ENCODE results near the gene FAP.

Gene FAP

GRCh38 chr2:162244541-162245031, 1.3 kb upstream of the FAP start:
- DNase-seq (ENCODE audit: low read depth) = no peak
- TF ChIP-seq CTCF (IDR thresholded peaks at IDR 0.05; ENCODE audit: control insufficient read depth, extremely low read depth, insufficient read depth) = no peak
- no peak overlapping the region for H3K4me3 ChIP-seq (ENCODE audit: low read depth, low read length)

- no peak overlapping the region for H3K4me3 ChIP-seq (ENCODE audit: low read depth, low read length)
- no peak for TF ChIP-seq CTCF (IDR thresholded peaks at IDR 0.05; ENCODE audit: control insufficient read depth, extremely low read depth, insufficient read depth)
- no peak for DNase-seq (ENCODE audit: low read depth)
These were observed 470 bp upstream of the FAP start for GRCh38 chr2:162243715-162244114.

GRCh38 chr2:162242586-162243280, 512 bp downstream of the FAP start:
- H3K4me3 ChIP-seq (ENCODE audit: low read depth, low read length) = no peak overlapping the region
- no peak for DNase-seq (ENCODE audit: low read depth)
- no peak for TF ChIP-seq CTCF (IDR thresholded peaks at IDR 0.05; ENCODE audit: control insufficient read depth, extremely low read depth, insufficient read depth)

- H3K4me3 ChIP-seq (ENCODE audit: low read depth, low read length) = no peak overlapping the region
- TF ChIP-seq CTCF (IDR thresholded peaks at IDR 0.05; ENCODE audit: control insufficient read depth, extremely low read depth, insufficient read depth) = no peak
- no peak for DNase-seq (ENCODE audit: low read depth)
These were observed 1.7 kb downstream of the FAP start for GRCh38 chr2:162241571-162241970.

GRCh38 chr2:162234620-162235462, 8.4 kb downstream of the FAP start:
- no peak for TF ChIP-seq CTCF (IDR thresholded peaks at IDR 0.05; ENCODE audit: control insufficient read depth, extremely low read depth, insufficient read depth)
- DNase-seq (ENCODE audit: low read depth) = no peak
- no peak overlapping the region for H3K4me3 ChIP-seq (ENCODE audit: low read depth, low read length)

- H3K4me3 ChIP-seq (ENCODE audit: low read depth, low read length) = no peak overlapping the region
- no peak for TF ChIP-seq CTCF (IDR thresholded peaks at IDR 0.05; ENCODE audit: control insufficient read depth, extremely low read depth, insufficient read depth)
- DNase-seq (ENCODE audit: low read depth) = no peak
These were observed 10.0 kb downstream of the FAP start for GRCh38 chr2:162233197-162233596.

Data from LNCaP clone FGC (cell line).